Measurements from ENCODE around the gene BLACAT1.
"Not testable (repeated sequence)": the region's sequence is repeated elsewhere in the genome, so short reads cannot be mapped to it uniquely, and the experiment has no call there.

Gene BLACAT1

GRCh38 chr1:205484985-205485967, 29.4 kb upstream of the BLACAT1 start:
- DNase-seq (ENCODE audit: low read depth), result peak; percentile 46

GRCh38 chr1:205483372-205483771, 27.5 kb upstream of the BLACAT1 start:
- no peak for DNase-seq (ENCODE audit: low read depth)

- not testable (repeated sequence) for DNase-seq (ENCODE audit: low read depth)
These were observed 26.7 kb upstream of the BLACAT1 start for GRCh38 chr1:205482587-205482986.

DNA sequence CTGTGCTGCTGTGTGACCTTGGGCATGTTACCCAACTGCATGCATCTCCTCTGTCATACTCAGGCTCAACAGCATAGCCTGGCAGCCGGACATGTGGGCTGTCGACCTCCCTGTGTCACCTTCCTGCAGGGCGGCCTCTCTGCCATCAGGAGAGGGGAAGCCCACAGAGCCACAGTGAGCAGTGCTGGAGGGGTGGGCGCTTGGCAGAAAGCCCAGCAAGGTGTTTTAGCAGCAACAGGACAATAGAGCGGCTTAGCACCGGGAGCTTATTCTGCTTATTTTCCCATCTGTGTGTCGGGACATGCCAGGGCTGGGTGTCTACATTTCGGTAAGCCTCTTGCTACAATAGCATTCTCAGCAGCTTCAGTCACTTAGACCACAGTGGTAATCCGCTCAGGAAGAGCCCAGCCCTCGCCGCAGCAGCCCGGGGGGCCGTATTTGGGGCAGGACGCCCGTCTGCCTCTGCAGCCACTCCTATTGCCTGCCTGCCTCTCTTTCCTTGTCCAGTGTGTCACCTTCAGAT, 25.8 kb upstream of the BLACAT1 start:
- no peak for DNase-seq (ENCODE audit: low read depth)

GRCh38 chr1:205481218-205481617, 25.4 kb upstream of the BLACAT1 start:
- DNase-seq (ENCODE audit: low read depth), result no peak

- peak; percentile 37 for DNase-seq (ENCODE audit: low read depth)
These were observed 24.6 kb upstream of the BLACAT1 start for GRCh38 chr1:205480349-205480985.

DNA sequence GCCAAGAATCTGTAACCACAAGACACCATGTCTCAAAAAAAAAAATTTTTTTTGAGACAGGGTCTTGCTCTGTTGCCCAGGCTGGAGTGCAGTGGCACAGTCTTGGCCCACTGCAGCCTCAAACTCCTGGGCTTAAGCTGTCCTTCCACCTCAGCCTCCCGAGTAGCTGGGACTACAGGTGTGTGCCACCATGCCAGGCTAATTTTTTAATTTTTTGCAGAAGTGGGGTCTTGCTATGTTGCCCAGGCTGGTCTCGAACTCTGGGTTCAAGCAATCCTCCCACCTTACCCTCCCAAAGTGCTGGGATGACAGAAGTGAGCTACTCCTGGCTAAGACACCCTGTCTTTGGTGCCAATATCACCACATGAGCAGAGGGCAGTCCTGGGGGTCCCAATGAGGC, 23.1 kb upstream of the BLACAT1 start:
- DNase-seq (ENCODE audit: low read depth), result not testable (repeated sequence)

DNA sequence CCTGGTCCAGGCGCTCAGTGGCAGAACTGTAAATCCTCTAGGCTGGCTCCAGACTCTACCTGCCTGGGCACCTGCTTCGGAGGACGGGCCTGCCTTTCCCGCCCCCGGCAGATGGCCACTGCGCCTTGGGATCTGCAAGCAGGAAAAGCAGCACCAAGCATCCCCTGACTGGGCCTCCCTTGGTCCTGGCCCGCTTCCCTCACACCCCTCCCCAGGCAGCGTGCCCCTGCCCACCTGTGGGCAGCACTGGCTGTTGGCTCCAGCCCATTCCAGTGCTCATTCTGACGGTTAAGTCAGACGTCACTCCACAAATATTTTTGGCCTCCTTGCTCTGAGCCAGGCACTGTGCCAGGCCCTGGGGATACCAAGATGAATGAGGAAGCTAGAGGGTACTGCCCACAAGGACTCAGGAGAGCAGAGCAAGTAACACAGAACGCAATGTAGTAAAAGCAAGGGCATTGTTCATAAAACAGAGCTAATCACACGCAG, 22.0 kb upstream of the BLACAT1 start:
- DNase-seq (ENCODE audit: low read depth), result no peak

DNA sequence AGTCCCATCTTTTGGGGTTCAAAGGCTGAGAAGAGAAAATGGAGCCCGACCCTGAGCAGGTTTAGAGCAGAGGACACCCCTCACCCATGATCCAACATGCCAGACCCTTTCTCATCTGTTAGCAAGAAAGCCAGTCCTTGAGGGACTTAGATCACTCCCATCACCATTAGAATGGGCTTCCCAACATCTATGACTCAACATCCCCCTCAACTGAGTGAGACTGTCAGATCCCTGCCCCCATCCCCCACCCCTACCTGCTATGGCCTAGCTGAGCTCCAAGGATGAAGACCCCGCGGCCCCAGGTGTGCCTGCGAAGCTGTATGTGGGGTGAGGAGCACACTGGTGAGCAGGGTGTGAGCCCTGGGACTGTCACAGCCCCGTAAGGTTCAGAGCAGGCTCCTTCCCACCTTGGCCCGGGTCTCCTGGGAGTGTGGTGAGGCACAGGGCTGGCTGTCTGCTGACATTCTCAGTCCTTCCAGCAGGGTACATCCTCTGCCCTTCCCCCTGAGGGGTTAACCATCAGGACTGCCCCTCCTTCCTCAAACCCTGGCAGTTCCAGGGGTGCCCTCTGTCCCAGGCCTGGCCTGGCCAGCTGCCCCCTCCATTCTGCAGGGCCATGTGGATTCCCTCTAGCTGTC, 21.4 kb upstream of the BLACAT1 start:
- no peak for DNase-seq (ENCODE audit: low read depth)

GRCh38 chr1:205476648-205477047, 20.8 kb upstream of the BLACAT1 start:
- DNase-seq (ENCODE audit: low read depth), result no peak

GRCh38 chr1:205475855-205476254, 20.0 kb upstream of the BLACAT1 start:
- no peak for DNase-seq (ENCODE audit: low read depth)

DNA sequence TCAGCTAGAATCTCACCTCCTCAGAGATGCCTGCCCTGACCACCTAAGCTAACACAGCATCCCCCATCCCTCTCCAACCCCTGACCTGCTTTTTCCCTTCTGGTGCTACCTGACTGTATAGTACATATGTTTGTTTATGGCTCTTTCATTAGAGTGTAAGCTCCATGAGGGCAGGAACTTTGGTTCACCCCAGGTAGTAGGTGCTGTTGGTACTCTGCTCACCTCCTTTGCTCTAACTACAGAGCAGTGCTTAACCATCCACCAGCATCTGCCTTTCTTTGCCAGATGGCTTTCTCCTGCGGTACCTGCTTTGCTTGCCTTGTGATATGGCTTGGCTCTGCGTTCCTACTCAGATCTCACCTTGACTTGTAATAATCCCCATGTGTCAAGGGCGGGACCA, 18.7 kb upstream of the BLACAT1 start:
- no peak for DNase-seq (ENCODE audit: low read depth)

- no peak for DNase-seq (ENCODE audit: low read depth)
These were observed 18.1 kb upstream of the BLACAT1 start for GRCh38 chr1:205473966-205474365.

- DNase-seq (ENCODE audit: low read depth), result no peak
These were observed 17.6 kb upstream of the BLACAT1 start for GRCh38 chr1:205473475-205473874.

- DNase-seq (ENCODE audit: low read depth), result no peak
These were observed 17.0 kb upstream of the BLACAT1 start for GRCh38 chr1:205472737-205473441.

DNA sequence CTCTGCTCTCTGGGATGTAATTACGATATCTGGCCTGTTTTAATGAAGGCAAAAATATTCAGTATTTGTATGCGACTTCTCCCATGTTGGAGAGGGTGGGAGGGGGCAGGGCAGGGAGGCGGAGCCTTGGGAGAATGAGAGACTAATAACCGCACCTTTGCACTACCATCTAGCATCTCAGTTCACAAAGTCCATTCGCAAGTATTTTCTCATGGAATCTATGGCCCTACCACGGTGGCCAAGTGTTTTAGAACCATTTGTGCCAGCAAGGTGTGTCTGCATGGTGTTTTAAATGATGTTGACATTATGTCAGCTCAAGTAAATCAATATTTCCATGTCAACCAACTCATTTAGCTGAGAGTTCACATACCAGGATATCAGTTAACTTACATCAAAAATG, 14.3 kb upstream of the BLACAT1 start:
- DNase-seq (ENCODE audit: low read depth), result no peak

DNA sequence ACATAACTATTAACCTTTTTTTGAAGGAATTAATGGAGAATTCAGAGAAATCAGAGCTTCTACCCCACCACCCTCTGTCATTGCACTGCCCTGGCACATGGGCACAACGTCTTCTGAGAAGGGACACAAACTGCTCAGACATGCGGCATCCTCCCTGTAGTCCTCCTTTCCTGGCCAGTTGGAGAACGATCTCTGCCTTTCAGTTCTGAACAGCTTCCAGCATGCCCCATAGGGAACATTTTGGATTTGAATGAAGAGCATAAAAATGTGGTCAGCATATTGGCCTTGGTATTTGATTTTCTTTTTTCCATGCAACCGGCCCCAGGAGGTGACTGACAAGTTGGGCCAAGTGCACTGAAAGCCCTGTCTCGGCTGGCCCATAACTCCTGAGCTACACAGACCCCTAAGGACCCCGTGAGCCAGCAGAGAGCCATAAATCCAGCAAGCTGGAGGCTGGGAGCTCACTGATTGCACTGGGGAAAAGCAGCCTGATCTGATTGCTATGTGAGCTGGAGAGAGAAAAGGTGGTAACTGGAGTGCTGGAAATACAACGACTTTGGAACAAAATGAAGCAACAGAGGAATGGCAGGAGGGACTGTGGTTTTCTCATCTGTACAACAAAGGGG, 10.9 kb upstream of the BLACAT1 start:
- DNase-seq (ENCODE audit: low read depth), result no peak

DNA sequence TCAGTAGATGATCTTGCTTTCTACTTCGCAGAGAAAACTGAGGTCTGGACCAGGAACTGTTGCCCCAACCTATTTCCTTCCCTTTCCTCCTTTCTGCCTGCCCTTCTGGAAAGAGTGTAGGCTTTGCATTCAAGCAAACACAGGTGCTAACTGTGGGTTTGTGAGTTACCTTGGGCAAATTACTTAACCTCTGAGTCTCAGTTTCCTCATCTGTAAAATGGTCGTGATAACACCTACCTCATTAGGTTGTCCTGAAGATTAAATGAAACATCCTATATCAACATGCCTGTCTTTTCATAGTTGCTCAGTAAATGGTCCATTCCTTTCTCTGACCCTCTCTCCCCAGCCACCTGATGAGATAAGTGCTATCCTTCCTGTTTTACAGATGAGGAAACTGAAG, 9.5 kb upstream of the BLACAT1 start:
- no peak for DNase-seq (ENCODE audit: low read depth)

DNA sequence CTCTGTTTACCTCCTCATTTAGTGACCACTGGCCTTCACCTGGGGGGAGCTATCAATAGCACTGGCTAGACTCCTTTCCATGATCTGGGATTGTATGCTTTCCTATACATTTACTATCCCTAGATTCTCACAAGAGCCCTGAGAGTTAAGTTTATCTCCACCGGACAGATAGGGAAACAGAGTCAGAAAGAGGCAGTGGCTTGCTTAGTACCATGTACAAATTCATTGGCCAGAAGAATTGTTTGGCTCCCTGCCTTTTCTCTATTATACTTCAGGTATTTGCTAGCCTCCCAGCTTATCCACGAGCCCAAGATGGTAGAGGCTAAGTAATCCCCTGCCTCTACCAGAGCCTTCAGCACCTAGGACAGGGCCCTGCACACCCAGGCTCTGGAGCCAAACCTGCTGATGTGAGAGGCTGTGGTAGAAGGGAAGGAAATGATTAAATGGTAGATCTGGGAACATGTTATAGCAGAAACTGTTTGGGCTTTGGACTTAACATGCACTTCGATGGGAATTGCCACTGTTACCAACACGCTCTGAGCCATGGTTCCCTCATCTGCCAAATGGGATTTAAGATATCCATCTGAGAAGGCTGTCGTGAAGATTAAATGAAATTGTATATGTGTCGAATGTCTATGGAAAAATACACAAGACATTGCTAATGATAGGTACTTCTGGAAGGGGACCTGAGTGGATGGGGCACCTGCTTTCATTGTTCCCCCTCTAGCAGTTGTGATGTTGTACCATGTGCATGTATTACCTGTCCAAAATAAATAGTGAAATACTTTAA, 3.1 kb upstream of the BLACAT1 start:
- DNase-seq (ENCODE audit: low read depth), result no peak

All from activated T-helper 1 cell treated with Interleukin-2 at 50 U/mL for 16 hours (primary cell).